NCI-H2196 treated with DMSO at 0.1 percent for 48 hours (cell line): ENCODE measurements around the gene DTNB.
"Not testable (repeated sequence)": the region's sequence is repeated elsewhere in the genome, so short reads cannot be mapped to it uniquely, and the experiment has no call there.

Experiments
- DNase-seq: peaks from one replicate; lab custom pipeline; 2025; ENCODE audit not compliant: unreplicated experiment; lab: John Stamatoyannopoulos, UW

DTNB gene

GRCh38 chr2:25684577-25685473 is 11.4 kb upstream of the DTNB start:
- DNase-seq = no peak

- DNase-seq = no peak
Measured at GRCh38 chr2:25682082-25682481, 8.7 kb upstream of the DTNB start.

GRCh38 chr2:25677877-25678276 is 4.5 kb upstream of the DTNB start:
- no peak for DNase-seq

- DNase-seq = no peak
Measured at GRCh38 chr2:25674077-25674362, 643 bp upstream of the DTNB start.

GRCh38 chr2:25672494-25673299 is 680 bp downstream of the DTNB start:
- DNase-seq = peak; percentile 7

GRCh38 chr2:25671622-25672021 is 1.8 kb downstream of the DTNB start:
- DNase-seq = no peak

GRCh38 chr2:25669520-25669919 is 3.9 kb downstream of the DTNB start:
- no peak for DNase-seq

- no peak for DNase-seq
Measured at GRCh38 chr2:25666218-25666617, 7.2 kb downstream of the DTNB start.

- not testable (repeated sequence) for DNase-seq
Measured at GRCh38 chr2:25665429-25665828, 7.9 kb downstream of the DTNB start.

GRCh38 chr2:25664965-25665307 is 8.4 kb downstream of the DTNB start:
- no peak for DNase-seq

- DNase-seq = no peak
Measured at GRCh38 chr2:25664183-25664964, 9.0 kb downstream of the DTNB start.

- no peak for DNase-seq
Measured at GRCh38 chr2:25655316-25655715, 18.1 kb downstream of the DTNB start.

GRCh38 chr2:25654801-25655200 is 18.6 kb downstream of the DTNB start:
- no peak for DNase-seq

GRCh38 chr2:25651782-25652455 is 21.5 kb downstream of the DTNB start:
- no peak for DNase-seq

GRCh38 chr2:25651066-25651465 is 22.3 kb downstream of the DTNB start:
- DNase-seq = no peak

GRCh38 chr2:25650256-25650655 is 23.1 kb downstream of the DTNB start:
- no peak for DNase-seq

- DNase-seq = no peak
Measured at GRCh38 chr2:25649786-25650185, 23.6 kb downstream of the DTNB start.

GRCh38 chr2:25642298-25642697 is 31.1 kb downstream of the DTNB start:
- no peak for DNase-seq

GRCh38 chr2:25639696-25640095 is 33.7 kb downstream of the DTNB start:
- DNase-seq = no peak

GRCh38 chr2:25639131-25639530 is 34.2 kb downstream of the DTNB start:
- DNase-seq = no peak

- no peak for DNase-seq
Measured at GRCh38 chr2:25635797-25636196, 37.6 kb downstream of the DTNB start.
